Epithelial cell of proximal tubule (primary cell): ENCODE data around the gene COL24A1. TPM values are rescaled to one million over a fixed set of nuclear protein-coding genes. Genes with fewer than 3 reads are reported as not detected.

Source experiments
- DNase-seq: peaks from one replicate; pipeline ENCODE4 v3.0.0-alpha.2; 2011; ENCODE audit warnings: low read depth
- H3K4me3 ChIP-seq: 2 replicates; pipeline ENCODE4 v1.5.1; 2011; ENCODE audit warnings: low read depth, mild to moderate bottlenecking, low read length
- total RNA-seq: library from RNA; depleted of rRNA; stranded (reverse); fragments of >200 nt; gene quantifications from 2 replicates; pipeline ENCODE4 v1.2.3, GENCODE V29; 2015
- TF ChIP-seq, protein P1 (sequence below): conservative IDR thresholded peaks from 2 replicates; pipeline ENCODE4 v1.5.1; 2012; ENCODE audit warnings: low read depth, mild to moderate bottlenecking, low read length

Gene COL24A1
- total RNA-seq, 1 donor from 2014 or later, result 0.06 TPM

DNA sequence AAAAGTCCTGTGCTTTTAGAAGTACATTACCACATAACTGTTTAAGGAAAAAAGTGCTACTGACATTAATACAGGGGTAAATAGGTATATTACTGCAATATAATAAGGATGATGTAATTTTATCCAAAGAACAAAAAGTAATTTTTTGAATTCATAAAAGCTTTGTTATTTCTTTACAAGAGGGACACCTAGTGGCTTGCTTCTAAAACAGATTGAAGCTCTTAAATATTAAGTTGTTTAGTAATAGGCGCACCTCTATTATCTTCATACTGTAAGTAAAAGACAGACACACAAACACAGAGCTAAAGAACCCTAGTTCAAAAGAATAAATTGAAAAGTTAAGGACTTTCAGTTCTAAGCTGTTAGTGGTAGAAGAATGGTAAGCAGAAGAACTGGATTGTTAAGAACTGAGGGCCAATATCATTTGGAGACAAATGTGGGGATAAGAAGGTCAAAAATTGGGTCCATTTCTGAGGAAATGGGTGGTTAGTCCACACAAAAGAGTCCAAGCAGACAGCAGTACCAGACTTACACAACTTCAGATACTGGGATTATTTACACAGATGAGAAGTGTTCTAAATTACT, 463.8 kb downstream of the COL24A1 start:
- TF ChIP-seq, protein P1, sequence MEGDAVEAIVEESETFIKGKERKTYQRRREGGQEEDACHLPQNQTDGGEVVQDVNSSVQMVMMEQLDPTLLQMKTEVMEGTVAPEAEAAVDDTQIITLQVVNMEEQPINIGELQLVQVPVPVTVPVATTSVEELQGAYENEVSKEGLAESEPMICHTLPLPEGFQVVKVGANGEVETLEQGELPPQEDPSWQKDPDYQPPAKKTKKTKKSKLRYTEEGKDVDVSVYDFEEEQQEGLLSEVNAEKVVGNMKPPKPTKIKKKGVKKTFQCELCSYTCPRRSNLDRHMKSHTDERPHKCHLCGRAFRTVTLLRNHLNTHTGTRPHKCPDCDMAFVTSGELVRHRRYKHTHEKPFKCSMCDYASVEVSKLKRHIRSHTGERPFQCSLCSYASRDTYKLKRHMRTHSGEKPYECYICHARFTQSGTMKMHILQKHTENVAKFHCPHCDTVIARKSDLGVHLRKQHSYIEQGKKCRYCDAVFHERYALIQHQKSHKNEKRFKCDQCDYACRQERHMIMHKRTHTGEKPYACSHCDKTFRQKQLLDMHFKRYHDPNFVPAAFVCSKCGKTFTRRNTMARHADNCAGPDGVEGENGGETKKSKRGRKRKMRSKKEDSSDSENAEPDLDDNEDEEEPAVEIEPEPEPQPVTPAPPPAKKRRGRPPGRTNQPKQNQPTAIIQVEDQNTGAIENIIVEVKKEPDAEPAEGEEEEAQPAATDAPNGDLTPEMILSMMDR, result peak; percentile 51
- DNase-seq, result no peak

DNA sequence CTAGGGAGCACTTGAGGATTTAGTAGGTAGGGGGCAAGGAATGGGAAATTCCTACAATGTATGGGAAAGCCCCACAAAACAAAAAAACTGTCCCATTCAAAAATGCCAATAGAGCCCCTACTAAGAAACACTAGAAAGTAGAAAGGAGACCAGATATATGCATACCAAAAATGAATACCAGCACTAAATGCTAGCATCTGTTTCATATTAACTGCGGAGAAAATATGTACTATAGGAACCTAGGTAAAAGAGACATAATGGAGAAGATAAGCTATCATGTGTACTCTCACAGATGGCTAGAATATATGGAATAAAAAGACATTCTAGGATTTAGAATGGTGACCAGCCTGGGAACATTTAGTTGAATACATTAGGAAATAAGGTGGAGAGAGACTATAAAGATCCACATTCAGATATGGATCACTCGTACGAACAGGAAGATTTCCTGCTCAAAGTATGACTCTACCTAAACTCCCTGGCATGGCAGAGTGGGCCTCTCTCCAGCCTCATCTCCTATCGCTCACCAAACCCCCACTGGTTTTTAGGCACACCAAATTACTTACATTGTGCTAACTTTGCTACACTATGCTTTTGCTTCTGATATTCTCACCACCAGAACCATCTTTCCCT, 466.7 kb downstream of the COL24A1 start:
- TF ChIP-seq, protein P1, result no peak
- H3K4me3 ChIP-seq, result no peak overlapping the region
- no peak for DNase-seq

More for the DNA sequence above, 463.8 kb downstream of the COL24A1 start:
- no peak overlapping the region for H3K4me3 ChIP-seq

DNA sequence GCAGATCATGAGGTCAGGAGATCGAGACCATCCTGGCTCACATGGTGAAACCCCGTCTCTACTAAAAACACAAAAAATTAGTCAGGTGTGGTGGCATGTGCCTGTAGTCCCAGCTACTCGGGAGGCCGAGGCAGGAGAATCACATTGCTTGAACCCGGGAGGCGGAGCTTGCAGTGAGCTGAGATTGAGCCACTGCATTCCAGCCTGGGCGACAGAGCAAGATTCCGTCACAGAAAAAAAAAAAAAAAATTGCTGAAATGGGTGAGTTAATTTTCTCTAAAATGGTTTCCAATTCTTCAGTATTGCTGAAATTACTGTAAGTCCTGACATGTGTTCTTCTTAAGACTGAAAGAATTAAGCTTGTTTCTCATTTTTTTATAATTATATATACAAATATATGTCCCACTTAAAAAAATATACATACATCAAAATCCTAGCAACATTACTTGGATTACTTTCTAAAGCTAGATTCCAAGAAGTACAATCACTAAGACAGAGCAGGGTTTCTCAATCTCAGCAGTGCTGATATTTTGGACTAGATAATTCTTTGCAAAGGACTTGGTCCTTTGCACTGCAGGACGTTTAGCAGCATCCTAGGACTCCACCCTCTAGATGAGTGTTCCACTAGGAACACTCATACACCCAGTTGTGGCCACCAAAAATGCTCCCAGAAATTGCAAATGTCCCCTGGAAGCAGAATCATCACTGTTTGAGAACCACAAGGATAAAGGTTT, 473.1 kb downstream of the COL24A1 start:
- DNase-seq, result no peak
- H3K4me3 ChIP-seq, result no peak overlapping the region
- TF ChIP-seq, protein P1, result no peak

DNA sequence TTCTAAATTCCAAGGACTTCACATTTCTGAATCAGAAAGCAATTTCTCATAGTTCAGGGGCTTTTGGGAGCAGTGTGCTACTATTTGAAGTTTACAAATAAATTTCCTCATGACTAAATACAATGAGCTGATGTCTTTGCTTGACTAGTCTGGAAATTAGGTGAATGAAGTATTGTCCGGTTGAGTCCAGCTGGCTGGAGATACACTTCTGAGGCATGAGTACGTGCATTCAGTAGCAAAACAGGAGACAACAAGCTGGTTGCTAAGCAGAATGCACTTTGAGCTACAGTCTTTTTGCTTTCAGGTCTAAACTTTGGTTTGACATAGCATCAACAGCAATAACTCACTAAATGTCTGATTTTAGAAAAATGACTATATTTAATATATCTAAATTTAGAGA, 475.5 kb downstream of the COL24A1 start:
- DNase-seq, result peak; percentile 95
- TF ChIP-seq, protein P1, result no peak
- no peak overlapping the region for H3K4me3 ChIP-seq

Other genes with a start within 250 kb of the COL24A1 start
- 14.3 and 18.9 TPM in 2 replicates for gene ODF2L, start 239.6 kb upstream of the COL24A1 start, total RNA-seq